ENCODE results near the gene ZCRB1.

Gene ZCRB1

DNA sequence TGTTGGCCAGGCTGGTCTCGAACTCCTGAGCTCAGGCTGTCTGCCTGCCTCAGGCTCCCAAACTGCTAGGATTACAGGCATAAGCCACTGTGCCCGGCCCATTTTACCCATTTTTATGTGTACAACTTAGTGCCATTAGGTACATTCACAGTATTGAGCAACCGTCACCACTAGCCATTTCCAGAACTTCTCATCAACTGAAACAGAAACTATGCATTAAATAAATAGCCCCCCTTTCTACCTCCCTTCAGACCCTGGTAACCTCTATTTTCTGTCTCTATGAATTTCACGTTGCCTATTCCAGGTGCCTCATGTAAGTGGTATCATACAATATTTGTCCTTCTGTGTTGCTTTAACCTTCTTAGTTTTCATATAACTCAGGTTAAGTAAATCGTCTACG, 15.9 kb downstream of the ZCRB1 start:
- TF ChIP-seq CEBPB (IDR thresholded peaks at IDR 0.05) = no peak
- TF ChIP-seq TAF1 (IDR thresholded peaks at IDR 0.05; ENCODE audit: low read depth) = no peak
- TF ChIP-seq NFIC (IDR thresholded peaks at IDR 0.05) = no peak
- TF ChIP-seq TCF12 (IDR thresholded peaks at IDR 0.05; ENCODE audit: low read depth) = no peak
- no peak for TF ChIP-seq CREB1 (IDR thresholded peaks at IDR 0.05; ENCODE audit: low read depth)
- TF ChIP-seq, protein P1, sequence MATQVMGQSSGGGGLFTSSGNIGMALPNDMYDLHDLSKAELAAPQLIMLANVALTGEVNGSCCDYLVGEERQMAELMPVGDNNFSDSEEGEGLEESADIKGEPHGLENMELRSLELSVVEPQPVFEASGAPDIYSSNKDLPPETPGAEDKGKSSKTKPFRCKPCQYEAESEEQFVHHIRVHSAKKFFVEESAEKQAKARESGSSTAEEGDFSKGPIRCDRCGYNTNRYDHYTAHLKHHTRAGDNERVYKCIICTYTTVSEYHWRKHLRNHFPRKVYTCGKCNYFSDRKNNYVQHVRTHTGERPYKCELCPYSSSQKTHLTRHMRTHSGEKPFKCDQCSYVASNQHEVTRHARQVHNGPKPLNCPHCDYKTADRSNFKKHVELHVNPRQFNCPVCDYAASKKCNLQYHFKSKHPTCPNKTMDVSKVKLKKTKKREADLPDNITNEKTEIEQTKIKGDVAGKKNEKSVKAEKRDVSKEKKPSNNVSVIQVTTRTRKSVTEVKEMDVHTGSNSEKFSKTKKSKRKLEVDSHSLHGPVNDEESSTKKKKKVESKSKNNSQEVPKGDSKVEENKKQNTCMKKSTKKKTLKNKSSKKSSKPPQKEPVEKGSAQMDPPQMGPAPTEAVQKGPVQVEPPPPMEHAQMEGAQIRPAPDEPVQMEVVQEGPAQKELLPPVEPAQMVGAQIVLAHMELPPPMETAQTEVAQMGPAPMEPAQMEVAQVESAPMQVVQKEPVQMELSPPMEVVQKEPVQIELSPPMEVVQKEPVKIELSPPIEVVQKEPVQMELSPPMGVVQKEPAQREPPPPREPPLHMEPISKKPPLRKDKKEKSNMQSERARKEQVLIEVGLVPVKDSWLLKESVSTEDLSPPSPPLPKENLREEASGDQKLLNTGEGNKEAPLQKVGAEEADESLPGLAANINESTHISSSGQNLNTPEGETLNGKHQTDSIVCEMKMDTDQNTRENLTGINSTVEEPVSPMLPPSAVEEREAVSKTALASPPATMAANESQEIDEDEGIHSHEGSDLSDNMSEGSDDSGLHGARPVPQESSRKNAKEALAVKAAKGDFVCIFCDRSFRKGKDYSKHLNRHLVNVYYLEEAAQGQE (IDR thresholded peaks at IDR 0.05; ENCODE audit: low read depth) = no peak
- no peak for TF ChIP-seq TEAD4 (IDR thresholded peaks at IDR 0.05)
- no peak for TF ChIP-seq YY1 (IDR thresholded peaks at IDR 0.05; ENCODE audit: low read depth)
- TF ChIP-seq, protein P2, sequence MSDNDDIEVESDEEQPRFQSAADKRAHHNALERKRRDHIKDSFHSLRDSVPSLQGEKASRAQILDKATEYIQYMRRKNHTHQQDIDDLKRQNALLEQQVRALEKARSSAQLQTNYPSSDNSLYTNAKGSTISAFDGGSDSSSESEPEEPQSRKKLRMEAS (IDR thresholded peaks at IDR 0.05) = no peak
- TF ChIP-seq EGR1 (IDR thresholded peaks at IDR 0.05) = no peak
- no peak for TF ChIP-seq RAD21 (IDR thresholded peaks at IDR 0.05; ENCODE audit: low read depth)
- no peak for TF ChIP-seq ZBTB7A (IDR thresholded peaks at IDR 0.05; ENCODE audit: low read depth)
- TF ChIP-seq FOXM1 (IDR thresholded peaks at IDR 0.05; ENCODE audit: borderline replicate concordance, low read depth) = no peak
- TF ChIP-seq EP300 (IDR thresholded peaks at IDR 0.05; ENCODE audit: borderline replicate concordance) = no peak
- TF ChIP-seq, protein P3, sequence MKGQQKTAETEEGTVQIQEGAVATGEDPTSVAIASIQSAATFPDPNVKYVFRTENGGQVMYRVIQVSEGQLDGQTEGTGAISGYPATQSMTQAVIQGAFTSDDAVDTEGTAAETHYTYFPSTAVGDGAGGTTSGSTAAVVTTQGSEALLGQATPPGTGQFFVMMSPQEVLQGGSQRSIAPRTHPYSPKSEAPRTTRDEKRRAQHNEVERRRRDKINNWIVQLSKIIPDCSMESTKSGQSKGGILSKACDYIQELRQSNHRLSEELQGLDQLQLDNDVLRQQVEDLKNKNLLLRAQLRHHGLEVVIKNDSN (IDR thresholded peaks at IDR 0.05) = no peak

DNA sequence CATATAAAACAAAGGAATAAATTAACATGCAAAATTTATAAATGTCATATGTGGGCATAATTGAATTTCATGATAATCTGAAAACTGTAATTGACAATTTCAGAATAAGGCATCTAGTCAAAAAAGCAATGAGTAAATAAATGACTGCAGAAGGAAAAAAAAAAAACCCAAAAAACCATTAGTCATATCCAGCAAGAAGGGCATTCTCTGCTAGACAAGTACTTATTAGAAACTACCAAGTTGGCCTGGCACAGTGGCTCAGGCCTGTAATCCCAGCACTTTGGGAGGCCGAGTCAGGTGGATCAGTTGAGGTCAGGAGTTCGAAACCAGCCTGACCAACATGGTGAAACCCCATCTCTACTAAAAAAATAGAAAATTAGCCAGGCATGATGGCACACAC, 17.5 kb downstream of the ZCRB1 start:
- TF ChIP-seq EGR1 (IDR thresholded peaks at IDR 0.05) (no peak), FOXM1 (IDR thresholded peaks at IDR 0.05; ENCODE audit: borderline replicate concordance, low read depth) (no peak), TCF12 (IDR thresholded peaks at IDR 0.05; ENCODE audit: low read depth) (no peak), TAF1 (IDR thresholded peaks at IDR 0.05; ENCODE audit: low read depth) (no peak), EP300 (IDR thresholded peaks at IDR 0.05; ENCODE audit: borderline replicate concordance) (no peak), TEAD4 (IDR thresholded peaks at IDR 0.05) (no peak), YY1 (IDR thresholded peaks at IDR 0.05; ENCODE audit: low read depth) (no peak)

DNA sequence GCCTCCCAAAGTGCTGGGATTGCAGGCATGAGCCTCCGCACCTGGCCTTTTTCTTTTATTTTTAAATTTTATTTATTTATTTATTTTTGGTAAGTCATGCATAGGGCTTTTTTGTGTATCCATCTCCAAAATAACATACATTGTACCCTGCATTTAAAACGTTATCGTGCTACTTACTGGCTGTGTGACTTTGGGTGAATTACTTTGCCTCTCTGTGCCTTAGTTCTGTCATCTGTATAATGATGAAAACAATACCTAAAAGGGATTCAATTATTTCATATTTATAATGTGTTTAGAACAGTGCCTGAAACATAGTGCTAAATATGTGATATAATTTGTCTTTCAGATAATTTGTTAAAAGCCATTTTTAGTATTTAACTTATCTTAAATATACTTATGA, 19.6 kb downstream of the ZCRB1 start:
- TF ChIP-seq FOXM1 (IDR thresholded peaks at IDR 0.05; ENCODE audit: borderline replicate concordance, low read depth) (no peak), YY1 (IDR thresholded peaks at IDR 0.05; ENCODE audit: low read depth) (no peak), TEAD4 (IDR thresholded peaks at IDR 0.05) (no peak)

DNA sequence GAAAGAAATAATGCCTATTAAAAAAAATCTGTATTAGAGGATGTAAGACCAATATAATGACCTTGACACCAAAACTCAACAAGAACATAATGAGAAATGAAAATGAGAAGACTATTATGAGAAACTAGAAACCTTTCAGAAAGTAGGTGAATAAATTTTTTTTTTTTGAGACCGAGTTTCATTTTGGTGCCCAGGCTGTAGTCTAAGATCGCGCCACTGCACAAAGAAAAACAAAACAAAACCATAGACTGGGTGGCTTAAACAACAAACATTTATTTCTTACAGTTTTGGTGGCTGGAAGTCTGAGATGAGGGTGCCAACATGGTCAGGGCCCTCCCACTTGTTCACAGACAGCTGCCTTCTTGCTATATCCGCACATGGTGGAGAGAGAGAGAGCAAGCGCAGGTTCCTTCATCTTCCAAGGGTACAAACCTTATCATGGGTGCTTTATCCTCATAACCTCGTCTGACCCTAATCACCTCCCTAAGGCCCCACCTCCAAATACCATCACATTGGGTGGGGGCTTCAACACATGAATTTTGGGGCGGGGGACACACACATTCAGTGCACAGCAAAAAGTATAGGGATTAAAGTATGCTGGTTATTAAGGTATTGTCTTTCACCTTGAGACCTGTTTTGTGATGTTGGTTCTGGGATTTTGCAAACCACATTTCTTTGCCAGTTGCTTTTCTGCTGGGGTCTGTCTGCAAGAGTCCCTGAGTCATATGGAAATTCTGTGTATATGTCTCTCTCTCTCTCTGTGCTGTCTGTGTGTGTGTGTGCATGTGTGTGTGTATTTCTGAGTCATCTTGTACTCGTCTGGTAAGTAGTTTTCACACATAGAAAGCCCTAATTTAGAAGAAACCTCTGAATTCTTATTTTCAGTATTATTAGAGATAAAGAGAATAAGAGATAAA, 26.2 kb downstream of the ZCRB1 start:
- TF ChIP-seq ZBTB7A (IDR thresholded peaks at IDR 0.05; ENCODE audit: low read depth) (no peak), NFIC (IDR thresholded peaks at IDR 0.05) (no peak), TAF1 (IDR thresholded peaks at IDR 0.05; ENCODE audit: low read depth) (no peak), CEBPB (IDR thresholded peaks at IDR 0.05) (no peak), EGR1 (IDR thresholded peaks at IDR 0.05) (no peak), TEAD4 (IDR thresholded peaks at IDR 0.05) (no peak), EP300 (IDR thresholded peaks at IDR 0.05; ENCODE audit: borderline replicate concordance) (no peak), FOXM1 (IDR thresholded peaks at IDR 0.05; ENCODE audit: borderline replicate concordance, low read depth) (no peak), RAD21 (IDR thresholded peaks at IDR 0.05; ENCODE audit: low read depth) (no peak), YY1 (IDR thresholded peaks at IDR 0.05; ENCODE audit: low read depth) (no peak), TCF12 (IDR thresholded peaks at IDR 0.05; ENCODE audit: low read depth) (no peak), CREB1 (IDR thresholded peaks at IDR 0.05; ENCODE audit: low read depth) (no peak)
- TF ChIP-seq, protein P3 (IDR thresholded peaks at IDR 0.05) = no peak
- TF ChIP-seq, protein P2 (IDR thresholded peaks at IDR 0.05) = no peak
- TF ChIP-seq, protein P1 (IDR thresholded peaks at IDR 0.05; ENCODE audit: low read depth) = no peak

DNA sequence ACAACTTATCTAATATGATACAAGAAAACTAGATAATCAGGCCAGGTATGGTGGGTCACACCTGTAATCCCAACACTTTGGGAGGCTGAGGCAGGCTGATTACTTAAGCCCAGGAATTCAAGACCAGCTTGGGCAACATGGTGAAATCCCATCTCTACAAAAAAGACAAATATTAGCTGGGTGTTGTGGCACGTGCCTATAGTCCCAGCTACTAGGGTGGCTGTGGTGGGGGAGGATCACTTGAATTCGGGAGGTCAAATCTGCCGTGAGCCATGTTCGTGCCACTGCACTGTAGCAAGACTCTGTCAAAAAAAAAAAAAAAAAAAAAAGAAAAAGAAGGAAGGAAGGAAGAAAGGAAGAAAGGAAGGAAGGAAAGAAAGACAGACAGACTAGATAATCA, 27.0 kb downstream of the ZCRB1 start:
- TF ChIP-seq TAF1 (IDR thresholded peaks at IDR 0.05; ENCODE audit: low read depth) = no peak
- TF ChIP-seq ZBTB7A (IDR thresholded peaks at IDR 0.05; ENCODE audit: low read depth) = no peak
- TF ChIP-seq YY1 (IDR thresholded peaks at IDR 0.05; ENCODE audit: low read depth) = no peak
- TF ChIP-seq EP300 (IDR thresholded peaks at IDR 0.05; ENCODE audit: borderline replicate concordance) = no peak
- TF ChIP-seq TEAD4 (IDR thresholded peaks at IDR 0.05) = no peak
- TF ChIP-seq EGR1 (IDR thresholded peaks at IDR 0.05) = no peak
- no peak for TF ChIP-seq CREB1 (IDR thresholded peaks at IDR 0.05; ENCODE audit: low read depth)
- TF ChIP-seq, protein P1 (IDR thresholded peaks at IDR 0.05; ENCODE audit: low read depth) = no peak
- TF ChIP-seq, protein P2 (IDR thresholded peaks at IDR 0.05) = no peak
- TF ChIP-seq RAD21 (IDR thresholded peaks at IDR 0.05; ENCODE audit: low read depth) = no peak
- no peak for TF ChIP-seq TCF12 (IDR thresholded peaks at IDR 0.05; ENCODE audit: low read depth)
- TF ChIP-seq, protein P3 (IDR thresholded peaks at IDR 0.05) = no peak
- TF ChIP-seq CEBPB (IDR thresholded peaks at IDR 0.05) = no peak
- TF ChIP-seq FOXM1 (IDR thresholded peaks at IDR 0.05; ENCODE audit: borderline replicate concordance, low read depth) = no peak
- TF ChIP-seq NFIC (IDR thresholded peaks at IDR 0.05) = no peak

All from Ishikawa (cell line).